Bone marrow (tissue), 2 donors: ENCODE data around the gene RTTN.

ENCODE experiments used
- DNase-seq, 2 donors: peaks; one replicate each; lab custom pipeline; 2025; lab: John Stamatoyannopoulos, UW

Gene RTTN

DNA sequence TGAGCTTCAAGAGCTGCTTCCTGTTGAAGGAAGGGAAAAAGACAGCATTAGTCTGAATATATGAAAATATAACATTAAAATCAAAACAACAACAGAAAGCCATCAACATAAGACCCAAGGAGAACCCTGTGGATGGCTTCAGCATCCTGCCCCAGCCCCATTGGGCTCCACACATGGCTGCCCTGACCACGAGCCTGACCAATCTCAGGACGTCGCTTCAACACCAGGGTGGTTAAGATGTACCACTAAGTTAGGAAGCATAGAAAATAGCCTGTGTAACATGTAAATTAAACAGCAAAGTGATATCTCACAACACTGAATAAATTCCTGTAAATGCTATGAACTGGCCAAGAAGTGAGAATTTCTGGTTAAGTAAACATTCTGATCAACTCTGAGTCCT lies 180.7 kb downstream of the RTTN start:
- DNase-seq = no peak

DNA sequence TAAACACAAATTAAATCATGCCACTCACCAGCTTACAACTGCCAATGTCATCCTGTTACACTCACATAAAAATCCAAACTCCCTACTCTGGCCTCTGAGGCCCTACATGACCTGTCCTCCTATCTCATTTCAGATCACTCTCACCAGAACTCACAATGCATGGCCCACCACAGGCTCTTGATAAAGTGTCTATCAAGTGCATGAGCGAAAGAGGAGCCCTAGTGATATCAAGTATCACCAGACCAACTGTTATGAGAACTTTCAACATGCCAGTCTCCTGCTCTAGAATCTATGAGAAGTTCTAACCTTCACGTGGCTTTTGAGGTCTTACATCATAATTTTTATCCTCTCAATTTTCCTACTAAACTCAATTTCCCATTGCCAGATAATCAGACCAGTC lies 181.4 kb downstream of the RTTN start:
- no peak for DNase-seq

DNA sequence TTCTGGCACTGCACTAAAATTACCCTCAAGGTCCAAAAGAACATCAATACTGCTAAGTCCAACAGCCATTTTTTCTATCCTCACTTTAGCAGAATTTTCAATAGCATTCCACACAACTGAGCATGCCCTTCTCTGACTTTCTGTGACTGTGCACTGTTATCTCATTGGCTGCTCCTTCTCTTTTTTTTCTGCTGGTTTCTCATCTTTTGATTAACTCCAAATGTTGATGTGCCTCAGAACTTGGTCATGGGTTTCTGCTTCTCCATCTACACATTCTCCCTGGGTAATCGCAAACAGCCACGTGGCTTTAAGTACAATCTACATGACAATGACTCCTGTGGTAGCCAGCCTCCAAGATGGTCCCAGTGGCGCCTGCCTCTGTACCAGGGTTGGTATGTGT lies 182.9 kb downstream of the RTTN start:
- DNase-seq = no peak

DNA sequence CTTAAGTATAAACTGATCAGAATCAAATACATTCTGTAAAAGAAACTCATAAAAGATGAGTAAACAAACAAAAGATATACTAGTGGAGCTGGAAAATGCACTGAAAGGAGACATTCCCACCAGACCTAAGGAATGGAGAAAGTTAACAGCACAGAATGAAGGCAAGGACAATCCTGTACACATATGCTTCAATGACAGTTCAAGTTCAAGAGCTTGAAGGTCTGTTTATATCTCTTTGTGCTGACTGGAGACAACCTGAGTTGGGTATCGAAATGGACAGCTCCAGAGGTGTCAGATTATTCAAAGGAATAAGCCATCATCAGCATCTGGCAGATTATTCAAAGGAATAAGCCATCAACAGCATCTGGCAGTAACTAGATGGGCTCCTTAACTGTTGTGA lies 184.0 kb downstream of the RTTN start:
- DNase-seq = no peak

DNA sequence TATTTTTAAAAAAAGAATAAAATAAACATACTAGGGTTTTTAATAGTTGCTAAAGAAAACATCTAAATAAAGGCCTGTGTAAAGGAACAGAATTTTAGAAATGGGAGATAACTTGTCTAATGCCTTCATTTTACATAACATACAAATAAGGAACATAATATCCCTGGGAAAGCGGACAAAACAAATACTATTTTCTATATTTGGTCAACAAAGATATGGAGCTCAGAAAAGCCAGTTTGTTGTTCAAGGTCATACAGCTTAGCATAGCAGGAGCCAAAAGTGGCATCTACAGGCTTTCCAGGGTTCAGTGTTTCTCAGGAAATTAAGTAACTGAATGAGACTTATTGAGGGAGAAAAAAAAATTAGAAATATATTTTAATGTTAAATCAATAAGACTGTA lies 184.4 kb downstream of the RTTN start:
- no peak for DNase-seq

DNA sequence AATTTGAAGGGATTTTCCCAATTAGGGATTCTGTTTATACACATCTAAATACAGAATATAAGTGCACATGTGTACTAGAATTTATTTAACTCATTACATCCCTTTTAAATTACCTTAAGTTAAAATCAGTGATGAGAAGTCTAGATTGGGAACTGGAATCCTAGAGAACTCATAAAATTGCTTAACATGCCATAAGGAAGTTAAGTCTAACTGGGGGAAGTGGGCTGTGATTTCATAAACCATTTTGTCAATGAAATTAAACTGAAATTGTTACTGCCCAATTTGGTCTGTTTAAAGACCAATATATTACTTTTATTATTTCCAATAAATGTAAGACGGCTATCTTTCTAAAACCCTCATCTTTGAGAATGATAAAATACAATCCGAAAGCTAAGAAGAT lies 185.5 kb downstream of the RTTN start:
- DNase-seq = no peak

DNA sequence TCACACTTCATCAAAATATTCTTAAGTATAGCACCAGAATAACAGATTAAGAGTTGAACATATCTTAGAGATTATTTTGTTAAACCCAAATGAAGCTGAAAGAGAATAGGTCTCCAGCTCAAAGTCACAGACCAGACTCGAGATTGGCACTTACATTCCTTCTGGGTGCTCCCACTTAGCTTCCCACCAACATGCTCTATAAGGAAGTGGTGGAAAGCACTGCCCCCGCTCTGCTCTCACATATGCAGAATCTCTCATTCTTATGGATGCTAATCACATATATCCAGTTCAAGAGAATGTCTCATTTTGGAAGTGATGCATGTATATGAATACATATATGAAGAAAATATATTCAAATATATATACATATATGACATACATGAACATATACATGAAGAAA lies 186.4 kb downstream of the RTTN start:
- DNase-seq = no peak

DNA sequence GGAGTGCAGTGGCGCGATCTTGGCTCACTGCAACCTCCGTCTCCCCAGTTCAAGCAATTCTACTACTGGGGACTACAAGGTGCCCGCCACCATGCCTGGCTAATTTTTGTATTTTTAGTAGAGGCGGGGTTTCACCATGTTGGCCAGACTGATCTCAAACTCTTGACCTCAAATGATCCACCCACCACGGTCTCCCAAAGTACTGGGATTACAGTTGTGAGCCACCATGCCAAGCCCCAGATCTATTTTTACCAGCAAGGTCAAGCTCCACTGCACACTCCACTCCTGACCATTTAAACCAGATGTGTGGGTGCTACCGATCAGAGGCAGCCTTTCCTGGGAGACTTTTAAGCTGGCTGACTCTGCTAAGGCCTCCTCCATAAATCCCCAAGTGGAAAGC lies 190.4 kb downstream of the RTTN start:
- no peak for DNase-seq

DNA sequence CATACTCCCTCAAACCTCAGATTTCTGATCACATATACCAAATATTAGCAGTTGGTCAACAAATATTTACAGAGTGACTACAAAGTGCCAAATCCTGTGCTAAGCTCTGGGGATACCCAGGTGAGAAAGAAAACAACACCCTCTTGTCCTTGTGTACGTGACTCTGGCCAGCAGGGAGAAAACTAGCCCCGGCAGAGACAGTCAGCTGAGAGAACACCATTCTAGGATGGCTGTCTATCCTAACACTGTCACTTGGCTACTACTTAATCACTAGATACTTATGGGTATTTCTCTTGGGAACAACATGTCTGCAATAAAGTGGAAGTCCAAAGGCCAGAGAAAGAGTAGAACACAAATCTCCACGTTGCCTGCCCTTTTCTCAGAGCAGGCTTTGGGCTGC lies 199.9 kb downstream of the RTTN start:
- DNase-seq = no peak

DNA sequence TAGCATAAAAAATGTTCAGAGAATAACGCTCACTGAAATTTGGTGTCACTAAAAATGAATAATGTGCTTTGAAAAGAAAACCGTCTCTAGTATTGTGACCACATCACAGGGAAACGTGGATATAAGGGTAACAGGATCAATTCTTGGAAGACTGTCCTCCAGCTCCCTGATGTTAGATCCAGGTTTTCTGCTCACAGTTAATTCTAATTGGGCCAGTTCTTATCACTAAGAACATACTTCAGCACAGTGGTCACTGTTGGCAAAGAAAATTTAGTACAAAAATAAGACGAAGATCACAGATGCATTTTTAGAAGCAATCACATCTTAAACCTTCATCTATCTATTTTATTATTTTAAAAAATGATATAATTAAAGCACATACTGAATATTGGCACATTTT lies 200.8 kb downstream of the RTTN start:
- no peak for DNase-seq

DNA sequence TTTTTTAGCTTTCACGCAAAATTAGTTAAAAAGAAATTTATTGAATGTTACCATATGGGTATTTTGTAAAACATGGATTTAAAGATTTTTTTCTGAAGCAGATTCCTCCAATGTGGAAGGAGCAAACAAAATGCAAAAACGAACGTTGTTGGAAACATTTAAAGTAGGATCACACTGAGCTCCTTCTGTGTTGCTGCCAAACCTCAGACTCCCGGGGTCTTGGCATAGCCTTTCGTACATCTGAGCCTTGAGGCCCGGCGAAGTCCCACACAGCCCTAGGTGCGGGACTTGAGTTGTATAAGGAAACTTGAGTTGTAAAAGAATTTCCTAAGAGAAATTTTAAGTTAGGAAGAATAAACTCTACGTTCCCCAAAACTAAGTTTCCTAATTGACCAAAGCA lies 205.8 kb downstream of the RTTN start:
- DNase-seq = no peak

DNA sequence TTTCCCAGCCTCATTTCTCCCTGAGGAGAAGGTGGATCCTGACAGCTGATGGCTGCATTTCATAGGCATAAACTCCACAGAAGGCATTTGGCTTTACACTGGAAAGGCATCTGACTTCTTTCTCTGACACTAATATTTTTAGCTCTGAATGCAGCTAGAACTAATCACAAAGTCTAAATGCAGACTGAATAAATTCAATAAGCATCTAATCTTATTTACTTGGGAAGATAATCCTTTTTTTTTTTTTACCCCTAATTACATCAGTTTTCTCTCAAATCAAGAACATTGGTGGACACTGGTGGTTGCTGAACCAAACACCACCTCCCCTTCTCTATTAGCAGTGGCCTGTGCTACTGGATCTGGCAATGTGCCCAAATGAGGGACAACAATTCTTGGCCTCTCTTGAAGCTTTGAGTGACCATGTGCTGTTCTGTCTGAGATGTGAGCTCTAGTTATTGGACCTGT lies 206.9 kb downstream of the RTTN start:
- no peak for DNase-seq

DNA sequence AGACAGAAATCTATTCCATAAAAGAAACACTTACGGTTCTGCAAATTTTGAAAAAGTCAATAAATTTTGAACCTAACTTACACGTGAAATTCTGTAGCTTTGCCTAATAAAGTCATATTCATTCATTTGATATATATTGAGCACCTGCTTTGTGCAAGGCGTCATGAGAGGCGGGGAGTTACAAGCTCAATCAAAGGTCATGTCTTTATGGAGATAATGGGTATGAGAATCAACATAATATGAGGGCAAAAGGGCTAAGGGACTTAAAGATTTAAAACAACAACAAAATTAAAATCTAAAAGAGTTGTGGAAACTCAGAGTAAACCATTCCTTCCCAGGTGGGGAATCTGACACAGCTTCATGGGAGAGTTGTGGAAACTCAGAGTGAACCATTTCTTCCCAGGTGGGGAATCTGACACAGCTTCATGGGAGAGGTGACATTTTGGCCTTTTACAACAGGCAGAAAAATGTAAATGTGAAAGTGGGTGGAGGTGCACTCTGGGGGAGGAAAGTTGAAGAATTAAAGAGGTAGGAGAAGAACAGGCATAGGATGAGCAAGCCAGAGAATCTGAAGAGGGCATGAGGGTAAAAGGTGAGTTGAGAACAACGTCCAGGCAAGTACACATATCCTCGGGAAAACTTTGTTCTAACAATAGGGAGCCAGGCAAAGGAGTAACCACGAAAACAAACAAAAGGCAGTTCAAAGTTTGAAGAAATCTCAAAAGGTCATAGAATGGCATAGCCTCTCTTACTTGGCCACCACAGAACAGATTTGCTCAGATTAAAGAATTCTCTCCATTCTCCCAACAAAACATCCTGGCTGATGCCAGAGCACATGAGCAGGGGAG lies 208.3 kb downstream of the RTTN start:
- DNase-seq = no peak

DNA sequence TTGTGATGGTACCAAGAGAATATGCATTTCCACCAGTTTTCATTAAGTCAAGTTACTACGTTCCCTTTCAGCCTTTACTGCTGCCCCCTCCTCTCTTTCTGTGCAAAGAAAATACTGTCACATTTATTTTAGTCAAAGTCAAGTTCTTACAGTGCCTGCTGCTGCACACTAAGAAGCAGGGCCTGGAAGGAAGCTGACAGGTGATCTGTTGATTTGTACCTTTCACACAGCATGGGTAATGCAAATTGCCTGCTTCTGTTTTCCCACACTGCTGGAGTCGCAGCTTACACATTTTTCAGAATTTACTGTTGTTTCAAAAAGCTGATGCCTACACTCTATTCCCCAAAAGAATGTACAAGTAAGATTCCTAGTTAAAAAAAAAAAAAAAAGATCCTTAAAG lies 209.1 kb downstream of the RTTN start:
- no peak for DNase-seq

DNA sequence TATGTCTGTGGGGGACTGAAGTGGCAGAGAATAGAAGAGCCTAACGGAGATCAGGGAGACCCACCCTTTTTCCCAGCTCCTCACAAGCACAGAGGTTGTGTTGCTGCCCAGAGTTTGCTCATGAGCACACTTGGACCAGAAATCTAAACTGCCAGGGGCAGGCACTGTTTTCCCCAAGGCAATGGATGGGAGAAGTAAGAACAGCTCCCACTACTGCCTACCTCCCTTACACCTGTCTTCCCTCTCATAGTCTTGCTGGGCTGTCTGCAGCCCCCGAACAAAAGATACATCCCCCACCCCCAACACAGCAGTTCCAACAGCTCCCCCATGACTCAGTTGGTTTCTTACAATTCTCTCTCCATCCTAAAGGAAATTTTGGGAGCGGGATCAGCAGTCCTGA lies 209.7 kb downstream of the RTTN start:
- no peak for DNase-seq

DNA sequence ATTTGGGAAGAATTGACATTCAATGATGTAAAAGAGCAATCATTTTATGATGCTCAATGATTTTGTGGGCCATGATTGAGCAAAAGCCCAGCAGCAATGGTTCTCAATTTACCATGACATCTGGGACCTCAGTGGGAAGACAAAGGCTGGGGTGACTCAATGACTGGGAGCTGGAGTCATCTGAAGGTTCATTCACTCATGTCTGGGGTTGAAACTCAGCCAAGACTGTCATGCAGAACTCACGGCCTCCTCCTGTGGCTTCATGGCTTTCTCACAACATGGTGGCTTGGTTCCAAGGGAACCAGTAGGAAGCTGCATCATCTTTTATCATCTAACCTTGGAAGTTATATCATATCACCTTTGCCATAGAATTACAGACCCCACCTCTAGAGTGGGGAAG lies 212.7 kb downstream of the RTTN start:
- DNase-seq = no peak

DNA sequence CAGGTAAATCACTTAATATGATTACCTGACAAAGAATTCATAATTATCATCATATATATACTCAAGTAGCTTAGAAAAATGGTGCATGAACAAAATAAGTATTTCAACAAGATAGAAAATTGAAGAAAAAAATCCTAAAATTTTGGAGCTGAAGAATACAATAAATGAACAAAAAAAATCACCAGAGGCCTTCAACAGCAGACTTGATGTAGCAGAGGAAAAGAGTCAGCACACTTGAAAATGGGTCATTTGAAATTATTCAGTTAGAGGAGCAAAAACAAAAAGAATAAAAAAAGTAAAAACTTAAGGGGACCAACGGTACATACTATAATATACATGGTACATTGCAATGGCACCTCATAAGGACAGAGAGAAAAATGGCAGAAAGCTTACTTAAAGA lies 217.6 kb downstream of the RTTN start:
- DNase-seq = no peak

DNA sequence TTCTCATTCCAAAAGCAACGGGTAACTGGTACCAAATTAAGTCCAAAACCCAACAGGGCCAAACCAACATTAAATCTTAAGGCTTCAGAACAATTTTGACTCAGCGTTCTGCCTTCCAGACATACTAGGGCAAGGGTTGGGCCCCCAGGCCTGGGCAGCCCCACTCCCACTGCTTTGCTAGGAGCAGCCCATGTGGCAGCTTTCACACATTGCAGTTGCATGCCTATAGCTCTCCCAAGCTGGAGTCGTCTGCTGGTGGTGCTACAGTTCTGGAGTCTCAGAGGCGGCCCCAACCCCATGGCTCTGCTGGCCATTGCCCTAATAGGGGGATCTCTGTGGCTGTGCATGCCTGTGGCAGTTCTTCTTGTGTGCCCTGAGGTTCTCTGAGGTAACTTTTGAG lies 220.2 kb downstream of the RTTN start:
- DNase-seq = no peak

DNA sequence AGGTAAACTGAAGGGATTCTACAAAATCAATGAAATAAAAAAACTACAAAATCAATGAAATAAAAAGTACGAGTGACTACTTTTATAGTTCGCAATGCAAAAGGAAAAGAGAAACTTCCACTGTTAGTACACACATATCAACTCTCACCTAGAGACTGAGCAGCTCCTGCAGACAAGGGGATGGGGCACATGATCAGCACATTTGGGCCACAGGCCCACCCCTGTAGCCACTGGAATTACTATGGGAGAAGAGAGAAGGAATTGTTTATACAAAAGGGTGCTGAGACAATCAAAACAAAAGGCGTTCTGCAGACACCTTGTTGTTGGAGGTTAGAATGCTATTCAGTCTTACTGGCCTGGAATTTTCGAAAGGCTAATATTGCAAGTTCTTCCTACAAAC lies 223.1 kb downstream of the RTTN start:
- no peak for DNase-seq

DNA sequence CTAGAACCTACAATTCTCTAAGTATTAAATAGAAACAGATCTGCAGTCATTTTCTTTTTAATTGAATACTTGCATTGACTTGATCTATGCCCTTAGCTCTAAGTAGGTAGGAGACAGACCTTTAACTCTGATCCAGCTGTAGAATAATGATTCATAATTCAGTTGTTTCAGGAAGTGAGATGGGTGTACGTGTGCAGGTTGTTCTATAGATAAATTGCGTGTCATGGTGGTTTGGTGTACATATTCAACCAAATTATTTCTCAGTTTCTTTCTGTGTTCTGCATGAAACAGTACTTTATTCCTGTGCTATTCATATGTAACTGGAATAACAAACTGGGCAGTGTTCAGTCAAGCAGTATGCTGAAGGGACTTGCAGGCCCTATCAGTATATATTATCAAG lies 223.5 kb downstream of the RTTN start:
- DNase-seq = peak in 1 of 2 donors; percentile 15

DNA sequence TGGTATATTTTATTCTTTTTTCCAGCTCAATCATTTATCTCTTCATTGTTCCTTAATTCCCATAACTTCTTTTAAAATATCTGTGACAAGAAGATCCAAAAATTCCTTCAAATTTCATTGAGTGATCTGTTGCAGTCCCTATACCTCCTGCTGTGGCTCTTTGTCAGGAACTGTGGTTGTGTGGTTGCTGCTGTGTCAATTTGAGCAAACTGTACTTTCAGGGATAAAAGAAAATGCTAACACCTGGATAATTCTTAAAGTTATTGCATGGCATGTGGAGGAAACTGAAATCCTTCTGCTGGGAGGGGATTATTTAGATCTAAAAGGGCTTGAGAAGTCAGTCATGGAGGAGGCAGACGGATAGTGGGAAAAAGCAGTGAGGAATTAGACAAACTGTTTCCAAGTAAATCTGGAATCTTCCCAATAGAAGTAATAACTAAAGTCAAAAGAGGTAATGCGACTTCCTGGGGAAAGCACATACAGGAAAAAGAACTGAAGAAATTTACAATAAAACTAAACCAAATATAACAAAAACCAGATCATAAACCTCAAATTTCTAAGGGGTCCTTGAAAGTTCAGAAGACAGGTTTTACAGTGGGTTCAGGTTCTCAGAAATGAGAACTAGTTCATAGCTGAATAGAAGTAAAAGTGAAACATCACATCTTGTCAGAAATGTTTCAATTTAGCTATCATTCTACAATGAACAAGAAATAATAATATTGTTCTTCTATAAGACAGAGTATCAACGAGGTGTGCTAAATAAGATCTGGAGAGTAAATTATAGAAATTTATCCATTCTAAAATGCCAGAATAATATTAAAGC lies 224.3 kb downstream of the RTTN start:
- DNase-seq = no peak

DNA sequence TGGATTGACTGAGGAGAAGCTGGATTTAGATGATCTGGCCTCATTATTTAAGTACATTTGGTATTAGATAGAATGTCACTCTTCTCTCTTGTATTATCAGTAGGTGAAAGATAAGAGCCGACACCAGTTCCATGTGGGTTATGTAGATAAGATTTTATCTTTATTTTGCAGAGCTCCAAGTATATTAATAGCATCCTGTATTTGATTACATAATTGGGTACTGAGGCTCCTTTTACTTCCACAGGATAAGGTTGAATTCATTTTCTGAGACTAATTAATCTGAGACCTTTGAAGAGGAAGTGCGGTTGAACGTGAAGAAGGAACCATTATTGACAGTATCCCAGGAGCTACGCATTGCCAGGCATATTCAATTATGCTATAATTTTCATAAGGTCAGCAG lies 225.0 kb downstream of the RTTN start:
- no peak for DNase-seq
